ENCODE data around the gene MAP3K2. TPM values are rescaled to one million over a fixed set of nuclear protein-coding genes. Genes with fewer than 3 reads are reported as not detected.

The MAP3K2 gene
- total and polyA plus RNA-seq, 8 donors: 4.2 to 37.6 (median 22.6) TPM

GRCh38 chr2:127407091-127407490 is 19.3 kb upstream of the MAP3K2 start:
- Histone ChIP-seq H3K27ac (peak overlapping the region in 3 of 4 donors; percentile 22 to 93 (median 60)), H3K27me3 (no peaks in the 10 kb centered on the region), H3K36me3 (no peaks in the 10 kb centered on the region), H3K4me1 (peaks cover 0 to 13% (median 9%) of the 10 kb centered on the region in 3 donors), H3K9me3 (no peaks in the 10 kb centered on the region), H3K4me3 (no peak overlapping the region)
- no peak for FAIRE-seq
- WGBS, 2 donors: 93 to 97% methylated on average over 9 of the region's 9 CpGs
- DNase-seq: peak in 1 of 6 donors; percentile 28
- no peak for ATAC-seq
- intact Hi-C loops (cut with DNase I): no loop called here
- TF ChIP-seq, protein P1, sequence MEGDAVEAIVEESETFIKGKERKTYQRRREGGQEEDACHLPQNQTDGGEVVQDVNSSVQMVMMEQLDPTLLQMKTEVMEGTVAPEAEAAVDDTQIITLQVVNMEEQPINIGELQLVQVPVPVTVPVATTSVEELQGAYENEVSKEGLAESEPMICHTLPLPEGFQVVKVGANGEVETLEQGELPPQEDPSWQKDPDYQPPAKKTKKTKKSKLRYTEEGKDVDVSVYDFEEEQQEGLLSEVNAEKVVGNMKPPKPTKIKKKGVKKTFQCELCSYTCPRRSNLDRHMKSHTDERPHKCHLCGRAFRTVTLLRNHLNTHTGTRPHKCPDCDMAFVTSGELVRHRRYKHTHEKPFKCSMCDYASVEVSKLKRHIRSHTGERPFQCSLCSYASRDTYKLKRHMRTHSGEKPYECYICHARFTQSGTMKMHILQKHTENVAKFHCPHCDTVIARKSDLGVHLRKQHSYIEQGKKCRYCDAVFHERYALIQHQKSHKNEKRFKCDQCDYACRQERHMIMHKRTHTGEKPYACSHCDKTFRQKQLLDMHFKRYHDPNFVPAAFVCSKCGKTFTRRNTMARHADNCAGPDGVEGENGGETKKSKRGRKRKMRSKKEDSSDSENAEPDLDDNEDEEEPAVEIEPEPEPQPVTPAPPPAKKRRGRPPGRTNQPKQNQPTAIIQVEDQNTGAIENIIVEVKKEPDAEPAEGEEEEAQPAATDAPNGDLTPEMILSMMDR (IDR thresholded peaks at IDR 0.05): no peak

DNA sequence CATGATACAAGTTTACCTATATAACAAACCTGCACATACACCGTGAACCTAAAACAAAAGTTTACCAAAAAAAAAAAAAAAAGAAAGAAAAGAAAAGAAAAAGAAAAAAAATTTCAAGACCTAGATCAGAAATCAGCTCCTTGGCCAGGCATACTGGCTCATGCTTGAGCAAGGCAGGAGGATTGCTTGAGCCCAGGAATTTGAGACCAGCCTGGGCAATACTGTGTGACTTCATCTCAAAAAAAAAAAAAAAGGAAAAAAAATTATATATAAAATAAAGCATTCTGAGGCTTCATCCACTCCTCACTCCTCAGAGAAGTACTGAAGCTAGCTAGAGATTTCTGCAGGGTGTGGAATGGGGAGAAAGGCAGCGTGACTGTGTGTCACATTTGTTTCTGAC is 18.7 kb upstream of the MAP3K2 start:
- no peak for FAIRE-seq
- WGBS, 2 donors: 93 to 95% methylated on average over 2 of the region's 2 CpGs
- no peak for ATAC-seq
- no peaks in the 10 kb centered on the region for H3K27me3 ChIP-seq
- H3K27ac ChIP-seq: no peak overlapping the region
- no peak for DNase-seq
- intact Hi-C loops (cut with DNase I): no loop called here
- peaks cover 0 to 10% (median 9%) of the 10 kb centered on the region in 3 donors for H3K4me1 ChIP-seq
- H3K4me3 ChIP-seq: no peak overlapping the region
- TF ChIP-seq, protein P1 (IDR thresholded peaks at IDR 0.05): no peak
- H3K9me3 ChIP-seq: no peaks in the 10 kb centered on the region
- no peaks in the 10 kb centered on the region for H3K36me3 ChIP-seq

GRCh38 chr2:127405255-127405610 is 17.5 kb upstream of the MAP3K2 start:
- intact Hi-C loops (cut with DNase I): no loop called here
- Histone ChIP-seq H3K4me1 (peaks cover 0 to 5% (median 0%) of the 10 kb centered on the region in 3 donors), H3K4me3 (no peak overlapping the region), H3K36me3 (no peaks in the 10 kb centered on the region), H3K27ac (no peak overlapping the region), H3K9me3 (no peaks in the 10 kb centered on the region), H3K27me3 (no peaks in the 10 kb centered on the region)
- TF ChIP-seq, protein P1 (IDR thresholded peaks at IDR 0.05): no peak
- no peak for ATAC-seq
- 84 to 85% methylated on average over 3 of the region's 3 CpGs for WGBS, 2 donors
- FAIRE-seq: no peak
- no peak for DNase-seq

DNA sequence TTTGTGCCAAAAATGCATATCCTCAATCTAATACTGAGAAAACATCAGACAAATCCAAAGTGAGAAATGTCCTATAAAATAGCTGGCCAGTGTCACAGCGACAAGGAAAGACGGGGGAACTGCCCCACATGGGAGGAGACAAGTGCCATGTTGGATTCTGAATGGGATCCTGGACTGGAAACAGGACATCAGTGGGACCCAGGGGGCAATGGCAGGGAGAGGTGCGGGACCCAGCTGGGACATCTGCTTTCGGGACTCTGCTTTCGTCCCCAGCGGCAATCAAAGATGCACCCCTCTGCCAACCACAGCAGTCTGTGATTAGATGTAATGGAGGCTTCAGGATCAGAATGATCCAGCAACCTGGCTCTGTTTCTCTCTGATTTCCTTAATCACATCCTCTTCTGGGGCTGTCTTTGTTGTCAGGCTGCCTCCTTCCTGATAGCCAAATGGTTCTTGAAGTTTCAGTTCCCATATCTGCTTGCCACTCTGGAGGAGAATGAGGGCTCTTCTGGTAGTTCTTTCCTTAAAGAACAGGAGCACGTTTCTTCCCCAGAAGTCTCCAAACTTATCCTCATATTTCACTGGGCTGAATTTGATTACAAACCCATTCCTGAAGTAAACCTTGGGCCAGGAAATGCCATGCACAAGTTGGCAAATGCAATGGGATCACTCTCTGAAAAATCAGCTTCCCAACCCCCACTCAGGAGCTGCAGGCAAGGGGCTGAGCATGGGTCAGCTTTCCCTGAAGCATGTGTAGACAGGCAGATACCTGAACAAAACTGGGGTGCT is 16.9 kb upstream of the MAP3K2 start:
- FAIRE-seq (no peak), DNase-seq (no peak), ATAC-seq (no peak)
- Histone ChIP-seq H3K4me3 (no peak overlapping the region), H3K36me3 (no peaks in the 10 kb centered on the region), H3K9me3 (no peaks in the 10 kb centered on the region), H3K4me1 (peaks cover 0 to 5% (median 0%) of the 10 kb centered on the region in 3 donors), H3K27ac (no peak overlapping the region), H3K27me3 (no peaks in the 10 kb centered on the region)
- intact Hi-C loops (cut with DNase I): no loop called here
- WGBS, 2 donors: 78 to 87% methylated on average over 7 of the region's 7 CpGs
- TF ChIP-seq, protein P1 (IDR thresholded peaks at IDR 0.05): no peak

DNA sequence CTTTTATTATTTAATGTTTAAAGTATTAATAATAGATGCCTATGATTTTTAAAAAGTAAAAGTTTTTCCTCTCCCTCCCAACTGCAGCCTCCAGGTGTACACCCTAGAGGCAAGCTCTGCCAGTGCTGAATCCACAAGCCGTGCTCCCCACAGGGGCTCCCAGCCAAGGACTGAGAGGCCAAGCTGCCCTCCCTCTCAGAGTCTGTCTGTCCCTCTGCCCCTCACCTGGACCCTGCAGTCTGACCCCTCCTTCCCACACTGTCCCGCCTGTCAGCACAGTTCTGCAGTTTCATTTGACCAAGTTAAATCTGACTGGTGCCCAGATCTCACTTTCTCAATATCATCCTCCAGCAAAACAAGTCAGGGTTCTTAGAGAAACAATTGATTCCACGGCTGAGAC is 15.7 kb upstream of the MAP3K2 start:
- peak in 1 of 6 donors; percentile 44 for DNase-seq
- H3K4me1 ChIP-seq: peaks cover 0 to 10% (median 0%) of the 10 kb centered on the region in 3 donors
- H3K27me3 ChIP-seq: no peaks in the 10 kb centered on the region
- intact Hi-C loops (cut with DNase I): no loop called here
- no peak overlapping the region for H3K27ac ChIP-seq
- 64 to 67% methylated on average over 3 of the region's 3 CpGs for WGBS, 2 donors
- ATAC-seq: no peak
- no peak overlapping the region for H3K4me3 ChIP-seq
- H3K36me3 ChIP-seq: no peaks in the 10 kb centered on the region
- FAIRE-seq: no peak
- H3K9me3 ChIP-seq: no peaks in the 10 kb centered on the region
- TF ChIP-seq, protein P1 (IDR thresholded peaks at IDR 0.05): no peak

All from pancreas (tissue), 10 donors.